NCI-H2227 (cell line): Measurements from ENCODE around the gene PRR22.
"Not testable (repeated sequence)": the region's sequence is repeated elsewhere in the genome, so short reads cannot be mapped to it uniquely, and the experiment has no call there.

Experiments
- DNase-seq: peaks from one replicate; lab custom pipeline; 2025; ENCODE audit not compliant: unreplicated experiment; lab: John Stamatoyannopoulos, UW

Gene PRR22

DNA sequence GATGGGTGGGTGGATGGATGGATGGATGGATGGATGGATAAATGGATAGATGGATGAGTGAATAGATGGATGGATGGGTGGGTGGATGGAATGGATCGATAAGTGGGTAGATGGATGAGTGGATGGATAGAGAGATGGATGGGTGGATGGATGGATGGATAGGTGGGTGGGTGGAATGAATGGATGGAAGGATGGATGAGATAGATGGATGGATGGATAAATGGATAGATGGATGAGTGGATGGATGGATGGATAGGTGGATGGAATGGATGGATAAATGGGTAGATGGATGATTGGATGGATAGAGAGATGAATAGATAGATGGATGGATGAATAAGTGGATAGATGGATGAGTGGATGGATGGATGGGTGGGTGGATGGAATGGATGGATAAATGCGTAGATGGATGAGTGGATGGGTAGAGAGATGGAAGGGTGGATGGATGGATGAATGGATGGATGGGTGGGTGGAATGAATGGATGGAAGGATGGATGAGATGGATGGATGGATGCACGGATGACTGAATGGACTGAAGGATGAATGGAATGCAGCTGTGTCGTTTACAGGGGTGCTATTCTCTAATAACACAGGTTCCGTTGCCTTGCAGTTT, 21.8 kb downstream of the PRR22 start:
- DNase-seq: no peak

DNA sequence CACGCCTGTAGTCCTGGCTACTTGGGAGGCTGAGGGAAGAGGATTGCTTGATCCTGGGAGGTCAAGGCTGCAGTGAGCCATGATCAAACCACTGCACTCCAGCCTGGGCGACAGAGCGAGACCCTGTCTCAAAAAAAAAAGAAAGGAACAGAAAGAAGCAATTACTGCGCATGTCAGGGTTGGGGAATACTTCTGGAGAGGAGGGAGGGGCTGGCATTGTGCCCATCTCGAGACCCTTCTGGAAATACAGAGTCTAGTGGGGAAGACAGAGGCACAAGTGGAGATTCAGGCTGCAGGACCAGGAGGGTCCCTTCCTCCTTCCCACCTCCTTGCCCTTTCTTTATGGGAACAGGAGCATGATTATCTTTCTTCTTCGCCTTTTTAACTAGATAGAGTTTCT, 30.8 kb downstream of the PRR22 start:
- no peak for DNase-seq

DNA sequence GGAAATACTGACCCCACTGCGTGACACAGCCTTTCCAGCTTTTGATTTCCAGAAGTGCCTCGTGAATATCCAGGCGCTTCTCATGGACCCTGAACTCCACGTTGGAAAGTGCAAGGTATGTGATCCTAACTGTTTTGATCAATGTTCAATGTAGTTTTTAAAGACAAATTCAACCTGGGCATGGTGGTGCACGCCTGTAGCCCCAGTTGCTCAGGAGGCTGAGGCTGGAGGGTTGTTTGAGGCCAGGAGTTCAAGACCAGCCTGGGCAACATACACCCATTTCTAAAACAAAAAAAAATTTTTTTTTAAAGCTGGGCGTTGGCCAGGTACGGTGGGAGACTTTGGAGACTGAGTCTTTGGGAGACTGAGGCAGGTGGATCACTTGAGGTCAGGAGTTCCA, 32.8 kb downstream of the PRR22 start:
- no peak for DNase-seq

DNA sequence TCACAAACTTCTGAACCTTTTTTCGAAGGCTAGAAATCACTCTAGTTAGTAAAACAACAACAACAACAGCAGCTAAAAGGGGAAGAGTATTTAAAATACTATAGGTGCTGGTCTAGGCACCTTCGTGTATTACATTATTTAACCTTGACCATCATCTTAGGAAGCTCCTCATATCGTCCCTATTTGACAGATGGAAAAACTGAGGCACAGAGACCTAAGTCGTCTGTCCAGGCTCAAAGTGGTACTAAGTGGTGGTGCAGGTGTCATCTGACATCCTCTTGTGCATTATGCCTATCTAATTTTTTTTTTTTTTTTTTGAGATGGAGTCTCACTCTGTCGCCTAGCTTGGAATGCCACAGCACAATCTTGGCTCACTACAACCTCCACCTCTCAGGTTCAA, 35.0 kb downstream of the PRR22 start:
- no peak for DNase-seq

DNA sequence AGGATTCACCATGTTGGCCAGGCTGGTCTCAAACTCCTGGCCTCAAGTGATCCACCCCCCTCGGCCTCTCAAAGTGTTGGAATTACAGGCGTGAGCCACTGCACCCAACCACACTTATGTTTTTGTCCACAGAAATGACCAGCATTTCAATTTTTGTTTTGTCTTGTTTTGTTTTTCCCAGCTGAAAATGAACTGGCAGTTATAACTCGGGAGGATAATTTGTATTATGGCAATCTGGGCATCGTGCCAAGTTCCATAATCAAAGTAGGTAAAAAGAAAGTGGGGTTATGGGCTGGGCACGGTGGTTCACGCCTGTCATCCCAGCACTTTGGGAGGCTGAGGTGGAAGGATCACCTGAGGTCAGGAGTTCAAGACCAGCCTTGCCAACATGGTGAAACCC, 35.6 kb downstream of the PRR22 start:
- peak; percentile 65 for DNase-seq

DNA sequence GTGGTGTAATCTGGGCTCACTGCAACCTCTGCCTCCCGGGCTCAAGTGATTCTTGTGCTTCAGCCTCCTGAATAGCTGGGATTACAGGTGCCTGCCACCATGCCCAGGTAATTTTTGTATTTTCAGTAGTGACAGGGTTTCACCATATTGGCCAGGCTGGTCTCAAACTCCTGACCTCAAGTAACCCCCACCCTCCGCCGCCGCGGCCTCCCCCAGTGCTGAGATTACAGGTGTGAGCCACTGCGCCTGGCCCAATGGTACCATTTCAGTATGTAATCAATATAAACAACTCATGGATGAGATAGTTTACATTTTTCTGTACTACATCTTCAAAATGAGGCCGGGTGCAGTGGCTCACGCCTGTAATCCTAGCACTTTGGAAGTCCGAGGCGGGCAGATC, 39.5 kb downstream of the PRR22 start:
- DNase-seq: not testable (repeated sequence)

DNA sequence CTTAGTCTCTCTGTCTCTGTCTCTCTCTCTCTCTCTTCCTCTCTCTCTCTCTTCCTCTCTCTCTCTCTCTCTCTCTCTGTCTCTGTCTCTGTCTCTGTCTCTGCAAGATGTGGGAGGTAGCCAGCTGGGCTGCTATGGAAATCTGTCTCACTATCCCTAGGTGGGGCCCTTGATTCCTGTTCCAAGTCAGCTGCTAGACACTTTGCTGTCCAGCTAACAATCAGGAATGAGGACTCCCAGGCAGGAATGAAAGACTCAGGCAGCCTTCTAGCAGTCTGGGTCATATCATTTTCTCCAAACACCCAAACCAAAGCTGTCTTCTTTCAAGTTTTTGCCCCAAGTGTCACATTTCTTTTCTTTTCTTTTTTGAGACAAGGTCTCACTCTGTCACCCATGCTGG, 40.9 kb downstream of the PRR22 start:
- DNase-seq: no peak

DNA sequence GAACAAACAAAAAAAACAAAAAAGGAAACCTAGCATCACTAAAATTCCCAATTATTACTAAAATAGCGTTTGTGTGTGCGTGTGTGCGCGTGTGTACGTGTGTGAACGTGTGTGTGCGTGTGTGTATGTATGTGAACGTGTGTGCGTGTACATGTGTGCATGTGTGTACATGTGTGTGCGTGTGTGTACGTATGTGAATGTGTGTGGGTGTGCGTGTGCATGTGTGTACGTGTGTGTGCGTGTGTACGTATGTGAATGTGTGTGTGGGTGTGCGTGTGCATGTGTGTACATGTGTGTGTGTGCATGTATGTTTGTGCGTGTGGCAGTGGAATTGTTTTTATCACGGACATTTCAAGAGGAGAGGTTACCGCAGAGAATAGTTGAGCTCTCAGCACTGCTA, 42.5 kb downstream of the PRR22 start:
- DNase-seq: no peak

DNA sequence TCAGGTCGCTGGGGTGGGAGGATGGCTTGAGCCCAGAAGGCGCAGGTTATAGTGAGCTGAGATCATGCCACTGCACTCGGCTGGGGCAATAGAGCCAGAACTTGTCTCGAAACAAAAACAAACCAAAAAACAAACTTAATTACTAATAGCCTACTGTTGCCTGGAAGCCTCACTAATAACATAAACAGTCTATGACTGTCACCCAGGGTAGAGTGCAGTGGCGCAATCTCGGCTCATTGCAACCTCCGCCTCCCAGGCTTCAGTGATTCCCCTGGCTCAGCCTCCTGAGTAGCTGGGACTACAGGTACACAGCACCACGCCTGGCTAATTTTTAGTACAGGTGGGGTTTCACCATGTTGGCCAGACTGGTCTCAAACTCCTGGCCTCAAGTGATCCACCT, 46.1 kb downstream of the PRR22 start:
- DNase-seq: no peak

DNA sequence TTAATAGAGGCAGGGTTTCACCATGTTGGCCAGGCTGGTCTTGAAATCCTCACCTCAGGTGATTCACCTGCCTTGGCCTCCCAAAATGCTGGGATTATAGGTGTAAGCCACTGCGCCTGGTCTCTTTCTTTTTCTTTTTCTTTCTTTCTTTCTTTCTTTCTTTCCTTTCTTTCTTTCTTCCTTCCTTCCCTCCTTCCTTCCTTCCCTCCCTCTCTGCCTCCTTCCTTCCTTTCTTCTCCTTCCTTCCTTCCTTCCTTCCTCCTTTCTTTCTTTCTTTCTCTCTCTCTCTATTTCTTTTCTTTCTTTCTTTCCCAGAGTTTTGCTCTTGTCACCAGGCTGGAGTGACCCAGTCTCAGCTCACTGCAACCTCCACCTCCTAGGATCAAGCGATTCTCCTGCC, 51.4 kb downstream of the PRR22 start:
- not testable (repeated sequence) for DNase-seq
